GM19397 (cell line): ENCODE measurements around the gene P2RX2.

ENCODE experiments used
- ATAC-seq: cut with Tn5 transposase; IDR thresholded peaks from one replicate; pipeline ENCODE4 v1.9.1; 2021; ENCODE audit warnings: mild to moderate bottlenecking, moderate library complexity; ENCODE audit not compliant: unreplicated experiment

The P2RX2 gene

DNA sequence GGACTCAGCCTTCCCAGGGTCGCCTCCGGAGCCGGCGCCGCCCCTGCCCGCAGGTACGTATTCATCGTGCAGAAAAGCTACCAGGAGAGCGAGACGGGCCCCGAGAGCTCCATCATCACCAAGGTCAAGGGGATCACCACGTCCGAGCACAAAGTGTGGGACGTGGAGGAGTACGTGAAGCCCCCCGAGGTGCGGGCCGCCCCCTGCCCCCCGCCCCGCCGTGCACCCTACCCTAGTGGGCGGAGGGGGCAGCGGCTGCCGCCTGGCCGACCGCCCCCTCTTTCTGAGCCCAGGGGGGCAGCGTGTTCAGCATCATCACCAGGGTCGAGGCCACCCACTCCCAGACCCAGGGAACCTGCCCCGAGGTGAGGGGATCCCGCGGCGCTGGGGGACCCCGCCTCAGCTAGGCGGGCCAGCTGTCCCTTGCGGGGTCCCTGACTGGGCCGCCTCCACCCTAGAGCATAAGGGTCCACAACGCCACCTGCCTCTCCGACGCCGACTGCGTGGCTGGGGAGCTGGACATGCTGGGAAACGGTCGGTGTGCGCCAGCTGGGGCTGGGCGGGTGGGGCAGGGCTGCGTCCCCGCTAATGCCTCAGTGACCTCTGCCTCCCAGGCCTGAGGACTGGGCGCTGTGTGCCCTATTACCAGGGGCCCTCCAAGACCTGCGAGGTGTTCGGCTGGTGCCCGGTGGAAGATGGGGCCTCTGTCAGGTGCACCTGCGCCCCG lies 973 bp downstream of the P2RX2 start:
- no peak for ATAC-seq

DNA sequence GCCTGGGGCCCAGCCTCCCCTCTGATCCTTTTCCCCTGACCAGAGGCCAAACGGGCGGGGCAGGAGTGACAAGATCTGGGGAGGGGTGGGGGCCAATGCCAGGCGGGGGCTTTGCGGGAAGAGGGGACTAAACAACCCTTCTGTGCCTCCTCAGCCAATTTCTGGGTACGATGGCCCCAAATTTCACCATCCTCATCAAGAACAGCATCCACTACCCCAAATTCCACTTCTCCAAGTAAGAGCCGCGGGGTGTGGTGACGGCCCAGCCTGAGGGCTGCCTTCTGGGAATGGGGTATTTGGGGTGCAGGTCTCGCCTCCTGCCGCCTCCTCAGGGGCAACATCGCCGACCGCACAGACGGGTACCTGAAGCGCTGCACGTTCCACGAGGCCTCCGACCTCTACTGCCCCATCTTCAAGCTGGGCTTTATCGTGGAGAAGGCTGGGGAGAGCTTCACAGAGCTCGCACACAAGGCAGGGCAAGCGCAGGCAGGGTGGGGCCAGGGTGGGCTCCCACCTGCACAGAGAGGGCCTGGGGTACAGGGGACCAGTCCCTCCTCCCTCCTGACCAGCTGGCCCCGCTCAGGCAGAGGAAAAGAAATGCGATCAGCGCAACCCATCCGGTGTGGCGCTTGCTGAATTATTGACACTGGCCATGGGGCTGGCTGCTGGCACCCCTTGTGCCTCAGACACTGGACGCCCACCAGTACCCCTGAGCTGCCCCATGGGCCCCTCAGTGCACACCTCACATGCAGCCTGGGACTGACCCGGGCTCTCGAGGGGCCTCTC lies 1.7 kb downstream of the P2RX2 start:
- ATAC-seq: no peak

DNA sequence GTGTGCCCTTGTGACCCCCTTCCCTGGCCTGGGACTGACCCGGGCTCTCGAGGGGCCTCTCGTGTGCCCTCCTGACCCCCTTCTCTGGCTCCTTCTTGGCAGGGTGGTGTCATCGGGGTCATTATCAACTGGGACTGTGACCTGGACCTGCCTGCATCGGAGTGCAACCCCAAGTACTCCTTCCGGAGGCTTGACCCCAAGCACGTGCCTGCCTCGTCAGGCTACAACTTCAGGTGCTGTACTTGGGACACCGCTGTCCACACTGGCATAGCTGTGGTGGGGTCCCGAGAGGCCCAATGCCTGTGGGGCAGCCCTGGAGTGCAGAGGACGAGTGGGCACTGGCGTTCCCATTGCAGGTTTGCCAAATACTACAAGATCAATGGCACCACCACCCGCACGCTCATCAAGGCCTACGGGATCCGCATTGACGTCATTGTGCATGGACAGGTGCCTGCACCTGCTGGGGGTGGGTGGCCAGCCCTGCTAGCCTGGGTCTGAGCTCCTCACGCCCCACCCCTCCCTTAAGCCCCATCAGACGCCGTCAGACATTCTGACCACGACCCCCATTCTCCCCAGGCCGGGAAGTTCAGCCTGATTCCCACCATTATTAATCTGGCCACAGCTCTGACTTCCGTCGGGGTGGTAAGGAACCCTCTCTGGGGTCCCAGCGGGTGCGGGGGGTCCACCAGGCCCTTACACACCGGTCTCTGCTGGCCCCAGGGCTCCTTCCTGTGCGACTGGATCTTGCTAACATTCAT lies 2.5 kb downstream of the P2RX2 start:
- no peak for ATAC-seq

DNA sequence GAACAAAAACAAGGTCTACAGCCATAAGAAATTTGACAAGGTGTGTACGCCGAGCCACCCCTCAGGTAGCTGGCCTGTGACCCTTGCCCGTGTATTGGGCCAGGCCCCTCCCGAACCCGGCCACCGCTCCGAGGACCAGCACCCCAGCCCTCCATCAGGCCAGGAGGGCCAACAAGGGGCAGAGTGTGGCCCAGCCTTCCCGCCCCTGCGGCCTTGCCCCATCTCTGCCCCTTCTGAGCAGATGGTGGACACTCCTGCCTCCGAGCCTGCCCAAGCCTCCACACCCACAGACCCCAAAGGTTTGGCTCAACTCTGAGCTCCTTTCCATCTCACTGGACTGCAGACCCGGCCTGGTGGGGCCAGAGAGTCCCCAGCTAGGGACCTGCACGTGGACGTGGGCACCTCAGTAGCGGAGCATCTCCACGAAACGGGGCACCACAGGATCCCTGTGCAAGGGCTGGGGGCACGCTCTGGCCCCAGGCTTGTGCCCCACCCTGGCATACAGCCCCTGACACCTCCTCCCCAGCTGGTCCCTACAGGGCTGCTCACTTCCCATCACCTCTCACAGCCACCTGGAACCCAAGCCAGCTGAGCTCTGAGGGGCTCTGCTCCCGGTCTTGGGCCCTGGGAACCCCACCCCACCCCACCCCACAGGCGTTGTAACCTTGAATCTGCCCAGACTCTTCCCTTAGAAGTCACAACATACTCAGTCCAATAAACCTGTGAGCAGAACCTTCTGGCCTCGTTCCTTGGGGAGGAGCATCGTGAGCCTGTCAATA lies 3.3 kb downstream of the P2RX2 start:
- ATAC-seq: no peak

DNA sequence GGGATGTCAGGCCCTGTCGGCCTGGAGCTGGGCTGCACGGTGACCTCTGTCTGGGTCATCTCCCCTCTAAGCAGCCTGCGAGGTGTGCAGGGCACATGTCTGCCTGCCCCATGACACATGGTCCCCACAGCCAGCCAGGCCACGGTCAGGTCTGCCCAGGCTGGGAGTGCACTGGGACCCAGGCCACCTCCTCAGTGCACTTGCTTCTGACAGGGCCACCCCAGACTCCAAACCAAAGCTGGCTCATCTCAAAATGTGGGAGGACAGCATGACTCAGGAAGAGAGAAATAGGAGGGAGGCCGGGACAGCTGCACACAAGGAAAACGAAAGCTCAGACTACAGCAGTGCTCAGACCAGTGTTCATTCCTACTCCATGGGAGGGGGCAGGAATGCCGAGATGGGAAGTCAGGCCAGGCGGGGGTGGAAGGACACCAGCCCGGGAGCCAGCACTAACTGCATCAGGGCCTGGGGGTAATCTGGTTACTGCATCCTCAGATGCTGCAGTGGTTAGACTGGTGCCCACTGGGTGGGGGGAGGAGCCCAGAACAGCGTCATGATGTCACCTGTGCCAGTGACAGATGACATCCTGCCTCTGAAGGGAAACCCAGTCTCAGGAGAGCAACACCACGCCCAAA lies 4.0 kb downstream of the P2RX2 start:
- no peak for ATAC-seq

DNA sequence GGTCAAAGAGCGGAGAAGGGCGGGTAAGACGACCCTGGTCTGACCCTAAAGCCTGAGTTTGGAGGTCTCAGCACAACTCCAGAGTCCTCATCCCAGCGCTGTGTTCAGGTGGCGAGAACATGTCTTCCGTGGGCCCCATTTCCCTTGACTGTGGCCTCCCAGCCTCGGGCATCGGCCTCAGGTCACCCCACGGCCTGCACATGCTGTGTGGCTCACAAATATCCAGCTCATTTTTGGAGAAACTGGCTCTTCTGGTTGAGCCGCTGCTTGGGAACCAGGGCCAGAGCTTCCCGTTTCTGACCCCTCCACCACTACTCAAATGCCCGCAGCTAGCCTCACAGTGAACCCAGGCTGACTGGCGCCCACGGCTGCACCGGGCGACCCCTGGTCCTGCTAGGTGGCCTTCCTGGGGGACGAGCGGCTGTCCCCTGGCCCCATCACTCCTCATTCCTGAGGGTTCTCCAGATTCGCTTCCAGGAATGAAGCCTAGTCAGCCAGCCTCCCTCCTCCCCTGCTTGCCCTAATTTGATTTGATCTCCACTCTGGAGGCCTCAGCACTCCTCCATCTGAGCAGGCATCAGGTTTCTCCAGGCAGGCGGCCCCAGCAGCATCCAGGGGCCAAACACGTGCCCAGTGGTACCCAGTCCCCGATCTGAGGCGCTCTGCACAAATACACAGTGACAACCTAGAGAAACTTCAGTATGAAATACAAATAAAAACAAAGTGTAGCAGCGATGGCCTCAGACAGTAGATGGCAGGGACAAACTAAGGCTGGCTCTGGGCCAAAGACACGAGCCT lies 4.7 kb downstream of the P2RX2 start:
- ATAC-seq: no peak

DNA sequence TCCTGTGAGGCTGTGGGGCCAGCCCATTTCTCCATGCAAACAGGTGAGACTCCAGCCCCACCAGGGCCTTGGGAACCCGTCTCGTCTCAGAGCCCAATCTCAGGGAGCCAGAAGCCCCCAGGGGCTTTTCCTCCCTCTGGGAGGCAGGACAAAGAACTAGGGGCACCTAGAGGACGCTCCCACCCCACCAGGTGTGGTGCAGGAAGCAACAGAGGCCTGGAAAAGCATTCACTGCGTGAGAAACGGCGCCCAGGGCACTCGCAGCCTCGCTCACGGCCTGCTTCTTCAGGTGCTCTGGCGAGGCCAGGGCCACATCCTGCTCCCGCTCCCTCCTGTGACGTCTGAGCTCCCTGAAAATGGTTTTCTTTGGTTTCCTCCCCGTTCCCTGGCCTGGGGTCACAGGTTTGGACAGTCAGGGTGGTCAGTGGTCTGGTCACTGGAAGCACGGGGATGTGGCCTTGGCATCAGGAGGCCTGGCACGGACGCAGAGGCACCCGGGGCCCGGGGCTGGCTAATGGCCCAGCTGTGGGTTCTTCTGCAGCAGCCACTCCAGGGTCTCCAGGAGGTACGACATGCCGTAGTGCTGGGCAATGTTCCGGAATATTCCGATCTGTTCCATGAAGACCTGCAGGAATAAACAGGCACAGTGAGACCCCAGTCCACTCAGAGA lies 5.7 kb downstream of the P2RX2 start:
- ATAC-seq: no peak

DNA sequence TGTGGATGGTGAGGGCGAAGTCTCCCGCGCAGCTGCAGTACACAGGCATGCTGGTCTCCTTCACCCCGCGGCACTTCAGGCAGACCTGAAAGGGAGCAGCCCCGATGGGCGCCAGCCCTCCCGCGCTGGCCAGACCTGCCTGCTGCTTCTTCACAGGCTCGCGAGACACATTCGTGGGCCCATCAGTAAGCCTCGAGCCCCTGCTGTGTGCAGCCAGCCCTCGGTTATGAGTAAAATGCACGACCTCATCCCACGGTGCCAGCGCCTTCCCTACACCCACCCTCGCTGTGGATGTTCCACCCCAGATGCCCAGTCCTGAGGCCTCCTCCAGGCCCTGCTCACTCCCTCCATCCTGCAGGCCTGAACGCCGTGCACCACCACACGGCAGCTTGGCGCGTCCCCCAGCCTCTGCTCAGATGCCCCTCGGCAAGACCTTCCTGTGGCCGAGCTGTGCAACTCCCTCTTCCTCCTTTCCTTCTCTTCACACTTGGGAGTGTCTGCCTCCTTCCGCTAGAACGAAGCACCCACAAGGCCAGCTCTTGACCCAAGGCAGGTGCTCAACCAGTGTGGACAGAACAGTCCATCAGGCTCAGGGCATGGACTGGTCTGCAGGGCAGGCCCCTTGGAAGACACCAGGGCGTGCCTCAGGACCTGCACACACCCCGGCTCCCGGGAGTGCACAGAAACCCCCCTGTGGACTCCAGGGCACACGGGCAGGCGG lies 6.5 kb downstream of the P2RX2 start:
- ATAC-seq: no peak

DNA sequence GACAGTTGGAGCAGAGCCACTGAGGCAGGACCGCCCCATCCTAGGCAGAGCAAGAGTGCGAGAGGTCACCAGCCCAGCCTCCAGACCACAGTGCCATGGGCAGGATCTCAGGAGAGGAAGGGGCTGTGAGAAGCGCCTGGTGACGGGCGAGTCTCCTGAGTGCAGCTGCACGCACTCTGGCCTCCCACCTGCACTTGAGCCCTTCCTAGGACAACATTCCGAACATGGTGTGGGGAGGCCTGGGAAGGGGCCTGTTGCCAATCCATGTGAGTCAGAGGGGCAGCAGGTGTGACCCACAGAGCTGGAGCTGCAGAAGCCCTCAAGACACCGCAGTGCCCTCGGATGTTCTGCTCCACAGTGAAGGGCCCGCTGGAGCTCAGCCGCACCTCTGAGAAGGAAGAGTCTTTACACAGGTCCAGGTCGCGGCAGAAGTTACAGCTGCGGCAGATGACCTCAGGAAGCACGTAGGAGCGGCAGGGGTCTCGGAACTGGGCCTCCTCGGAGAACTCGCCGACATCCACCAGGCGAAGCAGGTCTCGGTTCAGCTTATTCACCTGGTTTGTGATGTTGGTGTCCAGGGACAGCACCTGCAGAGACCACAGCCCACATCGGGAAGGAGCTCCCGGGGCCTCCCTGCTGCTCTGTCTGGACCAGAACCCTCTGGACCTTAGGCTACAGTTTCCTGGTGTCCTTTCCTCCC lies 7.3 kb downstream of the P2RX2 start:
- no peak for ATAC-seq

DNA sequence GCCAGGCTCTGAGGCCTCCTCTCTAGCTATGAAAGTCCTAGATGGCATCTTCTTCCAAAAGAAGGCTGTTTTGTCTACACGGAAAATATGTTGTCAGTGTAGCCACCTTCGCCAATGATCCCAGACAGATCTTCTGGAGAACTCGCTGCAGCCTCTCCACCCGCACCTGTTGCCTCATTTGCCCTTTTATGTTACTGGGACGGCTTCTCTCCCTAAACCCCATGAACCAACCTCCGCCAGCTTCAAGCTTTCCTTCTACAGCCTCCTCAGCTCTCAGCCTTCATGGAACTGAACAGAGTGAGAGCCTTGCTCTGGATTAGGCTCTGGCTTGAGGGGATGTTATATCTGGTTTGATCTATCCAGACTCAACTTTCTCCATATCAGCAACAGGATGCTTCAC lies 10.8 kb downstream of the P2RX2 start:
- ATAC-seq: no peak

DNA sequence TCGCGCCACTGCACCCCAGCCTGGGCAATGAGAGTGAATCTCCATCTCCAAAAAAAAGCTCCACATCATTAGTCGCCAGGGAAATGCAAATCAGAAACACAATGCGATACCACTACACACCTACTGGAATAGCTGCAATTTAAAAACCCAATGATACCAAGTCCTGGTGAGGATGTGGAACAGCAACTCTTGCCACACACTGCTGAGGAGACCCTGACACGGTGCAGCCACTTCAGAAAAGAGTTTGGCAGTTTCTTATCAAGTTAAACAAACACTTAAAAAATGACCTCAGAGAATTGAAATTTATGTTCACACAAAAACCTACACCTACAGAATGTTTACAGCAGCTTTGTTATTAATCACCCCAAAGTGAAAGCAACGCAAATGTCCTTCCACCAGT lies 12.1 kb downstream of the P2RX2 start:
- ATAC-seq: no peak

DNA sequence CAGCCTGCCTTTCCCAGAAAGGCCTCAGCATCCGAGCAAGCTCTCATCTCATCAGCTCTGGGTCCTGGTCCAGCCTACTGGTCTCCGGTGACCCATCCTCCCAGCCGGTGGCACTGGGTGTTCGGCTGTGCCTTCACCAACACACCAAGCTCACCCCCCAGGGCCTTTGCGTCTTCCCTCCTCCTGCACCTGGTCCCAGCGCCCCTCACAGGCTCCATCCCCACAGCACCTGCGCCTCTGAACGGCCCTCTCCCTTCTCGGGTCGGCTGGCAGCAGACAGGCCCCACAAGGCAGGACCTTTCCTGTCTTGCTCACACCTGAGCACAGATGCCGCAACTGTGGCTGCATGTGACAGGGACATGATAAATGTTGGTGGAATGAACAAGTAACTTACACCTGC lies 13.1 kb downstream of the P2RX2 start:
- no peak for ATAC-seq

DNA sequence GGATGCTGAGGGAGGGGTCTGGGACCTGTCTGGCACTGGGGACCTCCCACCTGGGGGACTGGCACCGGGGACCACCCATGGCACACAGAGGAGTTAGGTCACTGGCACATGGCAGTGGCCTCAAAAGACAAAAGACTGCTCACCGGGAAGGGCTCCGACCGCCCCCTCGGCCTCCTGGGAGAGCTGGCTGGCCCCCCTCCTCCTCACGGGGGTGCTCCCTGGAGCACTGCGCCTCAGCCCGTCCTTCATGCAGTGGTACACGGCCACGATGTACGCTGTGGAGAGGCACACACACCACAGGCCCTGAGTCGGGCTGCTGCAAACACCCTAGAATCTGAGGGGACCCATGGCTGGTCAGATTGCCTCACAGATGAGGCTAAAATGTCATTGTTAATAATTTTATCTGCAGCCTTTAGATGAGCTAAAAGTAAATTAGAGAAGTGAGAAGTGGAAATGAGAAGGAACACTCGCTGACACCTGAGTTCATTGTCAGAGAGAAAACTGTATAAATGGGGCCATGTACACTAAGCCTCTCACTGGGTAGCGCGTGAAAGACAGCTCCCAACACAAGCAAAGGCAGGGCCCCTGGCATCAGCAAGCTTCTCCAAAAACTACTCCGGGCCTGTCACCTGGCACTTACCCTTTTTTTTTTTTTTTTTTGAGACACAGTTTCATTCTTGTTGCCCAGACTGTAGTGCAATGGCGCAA lies 14.1 kb downstream of the P2RX2 start:
- ATAC-seq: no peak

DNA sequence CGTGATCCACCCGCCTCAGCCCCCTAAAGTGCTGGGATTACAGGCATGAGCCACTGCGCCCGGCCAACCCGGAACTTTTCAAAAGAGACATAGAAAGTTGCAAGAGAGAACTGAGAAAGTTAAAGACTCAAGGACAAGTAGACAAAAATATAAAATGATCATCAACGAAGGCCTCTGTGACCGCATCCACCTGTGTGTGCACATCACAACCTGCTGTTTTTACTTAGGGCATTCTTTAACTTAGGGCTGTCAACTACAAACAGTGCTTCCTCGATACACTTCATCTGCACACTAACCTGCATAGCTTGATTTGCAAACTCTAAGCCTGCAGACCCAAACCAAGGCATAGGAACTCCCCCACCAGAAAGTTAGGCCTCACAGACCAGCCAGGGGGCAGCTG lies 14.8 kb downstream of the P2RX2 start:
- ATAC-seq: no peak

DNA sequence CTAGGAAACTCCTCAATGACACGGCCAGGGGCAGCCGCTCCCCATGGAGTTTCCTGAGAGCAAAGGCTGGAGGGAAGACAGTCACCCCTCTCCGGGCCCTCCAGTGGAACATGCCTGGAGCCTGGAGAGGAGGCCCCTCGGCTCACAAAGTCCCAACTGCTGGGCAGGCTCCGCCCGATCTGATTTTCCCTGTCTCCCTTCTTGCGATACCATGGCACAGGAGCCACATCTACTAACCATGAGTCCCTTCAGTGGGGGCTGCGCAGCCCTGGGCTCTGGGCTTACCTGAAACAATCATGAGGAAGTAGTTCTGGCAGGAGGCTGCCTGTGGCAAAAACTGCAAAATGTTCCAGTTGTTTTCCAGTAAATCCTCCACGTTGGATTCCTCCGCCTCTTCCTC lies 15.3 kb downstream of the P2RX2 start:
- no peak for ATAC-seq

DNA sequence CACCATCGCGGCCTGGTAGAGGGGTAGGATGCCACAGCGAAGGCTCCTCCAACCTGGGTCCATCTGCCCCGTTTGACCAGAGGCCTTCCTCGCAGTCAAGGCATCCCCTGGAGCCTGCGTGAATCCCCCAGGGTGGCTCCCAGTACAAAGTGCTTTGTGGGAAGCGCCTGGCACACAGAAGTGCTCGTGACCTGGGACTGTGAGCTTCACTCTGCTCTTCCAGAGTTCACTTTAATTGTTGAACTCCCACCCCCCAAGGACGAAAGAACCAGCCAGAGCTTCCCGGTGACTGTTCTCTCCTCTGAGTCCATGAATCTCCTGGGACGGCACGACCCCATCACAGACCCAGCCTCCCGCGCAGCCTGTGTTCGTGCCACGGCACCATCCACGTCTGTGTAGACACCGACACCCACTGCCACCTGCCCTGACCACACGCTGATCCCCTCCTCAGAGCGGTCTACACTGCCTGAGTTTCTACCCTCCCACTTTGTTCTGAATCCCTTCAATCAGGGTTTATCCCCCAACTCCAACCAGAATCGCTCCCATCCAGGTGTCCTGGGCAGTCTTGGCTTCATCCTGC lies 15.9 kb downstream of the P2RX2 start:
- ATAC-seq: no peak
